Muscle layer of duodenum (tissue), 2 donors: Measurements from ENCODE around the gene CPB1.

Experiments
- H3K27ac ChIP-seq: one replicate; pipeline ENCODE4 v1.7.0; 2013; ENCODE audit warnings: mild to moderate bottlenecking, low read length
- H3K27me3 ChIP-seq: one replicate; pipeline ENCODE4 v1.7.0; 2013; ENCODE audit warnings: low read depth, mild to moderate bottlenecking, control low read depth, low read length
- H3K36me3 ChIP-seq, 2 donors: one replicate each; pipeline ENCODE4 v1.7.0; 2013; ENCODE audit warnings: low read length in 2 of 2, control low read depth in 1 of 2, mild to moderate bottlenecking in 1 of 2; ENCODE audit not compliant: insufficient read depth in 2 of 2, control insufficient read depth in 1 of 2
- H3K4me1 ChIP-seq, 2 donors: one replicate each; pipeline ENCODE4 v1.7.0; 2013; ENCODE audit warnings: low read length in 2 of 2, mild to moderate bottlenecking in 2 of 2, control low read depth in 1 of 2, moderate library complexity in 1 of 2; ENCODE audit not compliant: insufficient read depth in 2 of 2, control insufficient read depth in 1 of 2
- H3K4me3 ChIP-seq, 2 donors: one replicate each; pipeline ENCODE4 v1.7.0; 2013; ENCODE audit warnings: low read length in 2 of 2, low read depth in 1 of 2, mild to moderate bottlenecking in 1 of 2
- H3K9me3 ChIP-seq, 2 donors: one replicate each; pipeline ENCODE4 v1.7.0; 2013; ENCODE audit warnings: low read length in 2 of 2, control low read depth in 1 of 2, mild to moderate bottlenecking in 1 of 2; ENCODE audit not compliant: control insufficient read depth in 1 of 2
- donor health status: healthy.

The CPB1 gene

GRCh38 chr3:148800414-148800813, 27.2 kb upstream of the CPB1 start:
- Histone ChIP-seq H3K4me1 (no peaks in the 10 kb centered on the region), H3K36me3 (no peaks in the 10 kb centered on the region), H3K27me3 (no peaks in the 10 kb centered on the region), H3K27ac (no peak overlapping the region), H3K4me3 (no peak overlapping the region), H3K9me3 (no peaks in the 10 kb centered on the region)

- Histone ChIP-seq H3K9me3 (no peaks in the 10 kb centered on the region), H3K4me1 (no peaks in the 10 kb centered on the region), H3K27me3 (no peaks in the 10 kb centered on the region), H3K4me3 (no peak overlapping the region), H3K36me3 (no peaks in the 10 kb centered on the region), H3K27ac (no peak overlapping the region)
These were observed 17.8 kb upstream of the CPB1 start for GRCh38 chr3:148809835-148810234.

- no peak overlapping the region for H3K4me3 ChIP-seq
- no peaks in the 10 kb centered on the region for H3K27me3 ChIP-seq
- H3K4me1 ChIP-seq, result no peaks in the 10 kb centered on the region
- H3K36me3 ChIP-seq, result no peaks in the 10 kb centered on the region
- H3K27ac ChIP-seq, result no peak overlapping the region
- no peaks in the 10 kb centered on the region for H3K9me3 ChIP-seq
These were observed 12.1 kb upstream of the CPB1 start for GRCh38 chr3:148815316-148816110.

- Histone ChIP-seq H3K27me3 (no peaks in the 10 kb centered on the region), H3K27ac (no peak overlapping the region), H3K9me3 (no peaks in the 10 kb centered on the region), H3K4me1 (no peaks in the 10 kb centered on the region), H3K36me3 (no peaks in the 10 kb centered on the region), H3K4me3 (no peak overlapping the region)
These were observed 11.2 kb upstream of the CPB1 start for GRCh38 chr3:148816427-148816826.

GRCh38 chr3:148816981-148817525, 10.6 kb upstream of the CPB1 start:
- Histone ChIP-seq H3K4me3 (no peak overlapping the region), H3K27me3 (no peaks in the 10 kb centered on the region), H3K4me1 (no peaks in the 10 kb centered on the region), H3K27ac (no peak overlapping the region), H3K36me3 (no peaks in the 10 kb centered on the region), H3K9me3 (no peaks in the 10 kb centered on the region)

GRCh38 chr3:148820361-148821245, 7.0 kb upstream of the CPB1 start:
- H3K36me3 ChIP-seq, result no peaks in the 10 kb centered on the region
- H3K27ac ChIP-seq, result no peak overlapping the region
- H3K4me1 ChIP-seq, result no peaks in the 10 kb centered on the region
- no peaks in the 10 kb centered on the region for H3K9me3 ChIP-seq
- no peaks in the 10 kb centered on the region for H3K27me3 ChIP-seq
- no peak overlapping the region for H3K4me3 ChIP-seq

GRCh38 chr3:148823026-148823425, 4.6 kb upstream of the CPB1 start:
- Histone ChIP-seq H3K27ac (no peak overlapping the region), H3K36me3 (no peaks in the 10 kb centered on the region), H3K4me3 (no peak overlapping the region), H3K27me3 (no peaks in the 10 kb centered on the region), H3K4me1 (no peaks in the 10 kb centered on the region), H3K9me3 (no peaks in the 10 kb centered on the region)

GRCh38 chr3:148825476-148825875, 2.1 kb upstream of the CPB1 start:
- Histone ChIP-seq H3K36me3 (no peaks in the 10 kb centered on the region), H3K9me3 (no peaks in the 10 kb centered on the region), H3K4me1 (no peaks in the 10 kb centered on the region), H3K27ac (no peak overlapping the region), H3K4me3 (no peak overlapping the region), H3K27me3 (no peaks in the 10 kb centered on the region)

GRCh38 chr3:148828136-148828690, 602 bp downstream of the CPB1 start:
- H3K4me3 ChIP-seq, result no peak overlapping the region
- no peaks in the 10 kb centered on the region for H3K36me3 ChIP-seq
- H3K4me1 ChIP-seq, result no peaks in the 10 kb centered on the region
- H3K9me3 ChIP-seq, result no peaks in the 10 kb centered on the region
- H3K27ac ChIP-seq, result no peak overlapping the region
- no peaks in the 10 kb centered on the region for H3K27me3 ChIP-seq

GRCh38 chr3:148829926-148830325, 2.3 kb downstream of the CPB1 start:
- Histone ChIP-seq H3K4me3 (no peak overlapping the region), H3K27ac (no peak overlapping the region), H3K9me3 (no peaks in the 10 kb centered on the region), H3K27me3 (no peaks in the 10 kb centered on the region), H3K36me3 (no peaks in the 10 kb centered on the region), H3K4me1 (no peaks in the 10 kb centered on the region)

- Histone ChIP-seq H3K36me3 (no peaks in the 10 kb centered on the region), H3K27me3 (no peaks in the 10 kb centered on the region), H3K27ac (no peak overlapping the region), H3K4me3 (no peak overlapping the region), H3K9me3 (no peaks in the 10 kb centered on the region), H3K4me1 (no peaks in the 10 kb centered on the region)
These were observed 5.6 kb downstream of the CPB1 start for GRCh38 chr3:148833223-148833622.
